Prostate gland (tissue), 2 donors: ENCODE results near the gene GRK1. TPM values are rescaled to one million over a fixed set of nuclear protein-coding genes. Genes with fewer than 3 reads are reported as not detected.

Source experiments
- DNase-seq: peaks from one replicate; pipeline ENCODE4 v3.0.0-alpha.2; 2019; ENCODE audit warnings: low spot score
- H3K27ac ChIP-seq, 2 donors: fragments of 200-600 bp; sonication (generic); 2 replicates each; pipeline ENCODE4 v1.5.1; 2017 to 2019
- H3K27me3 ChIP-seq: fragments of 200-600 bp; sonication (generic); replicated peaks from 2 replicates; pipeline ENCODE4 v1.5.1; 2019; ENCODE audit not compliant: insufficient read depth
- H3K36me3 ChIP-seq, 2 donors: fragments of 200-600 bp; sonication (generic); 1 replicate in 1 of 2; 2 replicates in 1 of 2; pipeline versions ENCODE4 v1.5.1 to v1.8.1; 2017 to 2019
- H3K4me1 ChIP-seq: fragments of 200-600 bp; sonication (generic); replicated peaks from 2 replicates; pipeline ENCODE4 v1.5.1; 2019
- H3K4me3 ChIP-seq, 2 donors: fragments of 200-600 bp; sonication (generic); 2 replicates each; pipeline ENCODE4 v1.5.1; 2017 to 2019
- H3K9me3 ChIP-seq: fragments of 200-600 bp; sonication (generic); 2 replicates; pipeline ENCODE4 v1.5.1; 2017
- CTCF ChIP-seq, 4 experiments: fragments of 200-600 bp in 2 of 4; fragments of 450-650 bp in 2 of 4; sonication (generic) in 2 of 4; IDR thresholded peaks; 1 replicate in 3 of 4; 2 replicates in 1 of 4; pipeline ENCODE4 v1.5.1; 2016 to 2019; ENCODE audit warnings: antibody characterized with exemption in 4 of 4, mild to moderate bottlenecking in 2 of 4, moderate library complexity in 2 of 4
- POLR2A ChIP-seq: fragments of 450-650 bp; IDR thresholded peaks from one replicate; pipeline ENCODE4 v1.6.1; 2016; ENCODE audit warnings: antibody characterized with exemption, mild to moderate bottlenecking
- POLR2AphosphoS5 ChIP-seq: sonication (generic); formaldehyde crosslinking; IDR thresholded peaks from one replicate; pipeline ENCODE4 v1.6.1; 2017; ENCODE audit warnings: antibody characterized with exemption
- WGBS: methylation state at CpG from one replicate; pipeline ENCODE4 v1.1.5; 2018; 5-methylcytosine and 5-hydroxymethylcytosine counted together
- intact Hi-C: fragments of 100-400 bp; cut with DNase I; formaldehyde crosslinking; loops from one replicate; pipeline ENCODE4 v1.14.2; 2022
- total RNA-seq, 2 donors: library from RNA; depleted of rRNA; stranded (reverse); fragments of >200 nt; gene quantifications; one replicate each; pipeline ENCODE4 v1.1.0, GENCODE V29; 2016

GRK1 gene
- total RNA-seq, 2 donors from 2014 or later = 0.23 TPM; not detected in 1

GRCh38 chr13:113728571-113729054 lies 61.6 kb downstream of the GRK1 start:
- Histone ChIP-seq H3K4me1 (no peaks in the 10 kb centered on the region), H3K36me3 (no peaks in the 10 kb centered on the region), H3K9me3 (no peaks in the 10 kb centered on the region), H3K4me3 (no peak overlapping the region), H3K27me3 (peaks cover 5% of the 10 kb centered on the region), H3K27ac (no peak overlapping the region)
- no peak for TF ChIP-seq POLR2A
- TF ChIP-seq CTCF (IDR thresholded peaks at IDR 0.05) = no peak
- TF ChIP-seq POLR2AphosphoS5 = no peak
- 93% methylated on average over 16 of the region's 16 CpGs for WGBS
- intact Hi-C loops = no loop called here
- no peak for DNase-seq

DNA sequence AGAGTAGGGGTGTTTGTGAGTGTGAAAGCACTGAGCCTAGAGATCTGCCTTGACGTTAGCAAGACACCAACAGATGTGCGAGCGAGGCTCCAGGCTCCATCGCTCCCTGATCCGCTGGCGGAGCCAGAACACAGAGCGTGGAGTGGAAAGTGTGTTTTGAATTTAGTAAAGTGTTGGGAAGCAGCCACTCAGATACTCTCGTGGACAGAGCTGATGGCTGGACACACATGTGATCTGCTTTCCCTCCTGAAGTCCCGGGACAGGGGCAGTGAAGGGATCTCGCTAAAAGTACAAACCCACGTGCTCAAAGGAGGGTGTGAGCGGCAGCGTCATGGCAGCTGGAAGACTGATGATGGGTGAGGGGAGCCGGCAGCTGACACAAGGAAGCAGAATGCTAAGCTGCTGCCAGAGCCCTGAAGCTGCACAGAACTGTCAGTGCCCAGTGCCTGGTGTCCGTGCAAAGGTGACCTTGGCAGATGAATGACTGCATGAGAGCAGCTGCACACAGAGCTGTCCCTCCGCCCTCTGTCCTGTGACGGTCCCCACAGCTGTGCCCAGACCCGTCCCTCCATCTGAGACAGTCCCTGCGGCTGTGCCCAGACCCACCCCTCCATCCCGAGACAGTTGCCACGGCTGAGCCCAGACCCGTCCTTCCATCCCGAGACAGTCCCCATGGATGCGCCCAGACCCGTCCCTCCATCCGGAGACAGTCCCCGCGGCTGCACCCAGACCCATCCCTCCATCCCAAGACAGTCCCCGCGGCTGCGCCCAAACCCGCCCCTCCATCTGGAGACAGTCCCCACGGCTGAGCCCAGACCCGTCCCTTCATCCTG lies 62.4 kb downstream of the GRK1 start:
- intact Hi-C loops = no loop called here
- no peaks in the 10 kb centered on the region for H3K4me1 ChIP-seq
- no peak overlapping the region for H3K27ac ChIP-seq
- no peak for TF ChIP-seq POLR2A
- no peak for TF ChIP-seq POLR2AphosphoS5
- TF ChIP-seq CTCF (IDR thresholded peaks at IDR 0.05) = no peak
- no peaks in the 10 kb centered on the region for H3K36me3 ChIP-seq
- no peaks in the 10 kb centered on the region for H3K9me3 ChIP-seq
- peaks cover 5% of the 10 kb centered on the region for H3K27me3 ChIP-seq
- no peak overlapping the region for H3K4me3 ChIP-seq
- 48% methylated on average over 34 of the region's 34 CpGs for WGBS
- no peak for DNase-seq

GRCh38 chr13:113730258-113730691 lies 63.3 kb downstream of the GRK1 start:
- TF ChIP-seq POLR2A (no peak), CTCF (IDR thresholded peaks at IDR 0.05) (no peak), POLR2AphosphoS5 (no peak)
- WGBS = 55% methylated on average over 21 of the region's 21 CpGs
- peaks cover 5% of the 10 kb centered on the region for H3K27me3 ChIP-seq
- H3K4me3 ChIP-seq = no peak overlapping the region
- no peak overlapping the region for H3K27ac ChIP-seq
- intact Hi-C loops = no loop called here
- H3K4me1 ChIP-seq = no peaks in the 10 kb centered on the region
- DNase-seq = no peak
- H3K9me3 ChIP-seq = no peaks in the 10 kb centered on the region
- H3K36me3 ChIP-seq = no peaks in the 10 kb centered on the region

DNA sequence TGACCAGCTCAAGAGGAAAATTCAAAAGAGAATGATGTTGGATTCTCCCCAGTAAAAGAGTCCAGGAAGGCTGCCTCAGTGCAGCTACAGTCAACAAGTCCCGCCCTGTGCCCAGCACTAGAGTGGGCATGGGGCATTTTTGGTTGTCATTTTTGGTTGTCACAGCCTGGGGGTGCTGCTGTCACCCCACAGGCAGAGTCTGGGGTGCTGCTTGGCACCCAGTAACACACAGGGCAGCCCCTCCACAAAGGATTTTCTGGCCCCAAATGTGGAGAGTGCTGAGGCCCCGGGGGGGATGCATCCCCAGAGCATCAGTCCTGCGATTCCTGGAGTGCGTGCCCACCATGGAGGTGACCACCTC lies 63.8 kb downstream of the GRK1 start:
- DNase-seq = no peak
- Histone ChIP-seq H3K27me3 (peaks cover 5% of the 10 kb centered on the region), H3K4me1 (no peaks in the 10 kb centered on the region), H3K36me3 (no peaks in the 10 kb centered on the region), H3K9me3 (no peaks in the 10 kb centered on the region), H3K27ac (no peak overlapping the region), H3K4me3 (no peak overlapping the region)
- intact Hi-C loops = no loop called here
- 98% methylated on average over 4 of the region's 4 CpGs for WGBS
- no peak for TF ChIP-seq POLR2A
- TF ChIP-seq CTCF (IDR thresholded peaks at IDR 0.05) = no peak
- TF ChIP-seq POLR2AphosphoS5 = no peak
